Temporal lobe (tissue), 2 donors: ENCODE measurements around the gene PLAC1. TPM values are rescaled to one million over a fixed set of nuclear protein-coding genes. Genes with fewer than 3 reads are reported as not detected.

ENCODE experiments used
- small RNA-seq: library from RNA; depleted of rRNA; stranded (forward); fragments of <200 nt; gene quantifications from one replicate; pipeline ENCODE3, GENCODE V24; 2014; ENCODE audit warnings: low replicate concordance
- total RNA-seq: library from RNA; depleted of rRNA; stranded (reverse); fragments of >200 nt; gene quantifications from one replicate; pipeline ENCODE4 v1.2.3, GENCODE V29; 2014

Gene PLAC1
- total RNA-seq, 1 donor from 2014 or later, result not detected

Small RNA genes within 50 kb of the gene (small RNA-seq; reads per million reads assigned to genes)
- not detected for gene AC004383.1
- not detected for gene MIR450A1
- not detected for gene MIR450A2
- 7.8 reads per million, percentile 93 among the genes with 10 or more reads in this experiment for gene MIR450B
- 1.1 reads per million, percentile 77 among the genes with 10 or more reads in this experiment for gene MIR503
- 3.5 reads per million, percentile 90 among the genes with 10 or more reads in this experiment for gene MIR542

Other genes starting within 250 kb of the PLAC1 start
- 19.7 TPM for gene HPRT1, start 198.3 kb downstream of the PLAC1 start, total RNA-seq
- 9.8 TPM for gene PABIR2, start 138.7 kb upstream of the PLAC1 start, total RNA-seq